HUDEP-2 (cell line): ENCODE measurements around the gene BTBD9.

ENCODE experiments used
- DNase-seq, 76 experiments: peaks; one replicate each; lab custom pipeline; 2025; ENCODE audit not compliant: unreplicated experiment in 76 of 76; lab: John Stamatoyannopoulos, UW

The BTBD9 gene

GRCh38 chr6:38566295-38567030 is 73.3 kb downstream of the BTBD9 start:
- DNase-seq = no peak

DNA sequence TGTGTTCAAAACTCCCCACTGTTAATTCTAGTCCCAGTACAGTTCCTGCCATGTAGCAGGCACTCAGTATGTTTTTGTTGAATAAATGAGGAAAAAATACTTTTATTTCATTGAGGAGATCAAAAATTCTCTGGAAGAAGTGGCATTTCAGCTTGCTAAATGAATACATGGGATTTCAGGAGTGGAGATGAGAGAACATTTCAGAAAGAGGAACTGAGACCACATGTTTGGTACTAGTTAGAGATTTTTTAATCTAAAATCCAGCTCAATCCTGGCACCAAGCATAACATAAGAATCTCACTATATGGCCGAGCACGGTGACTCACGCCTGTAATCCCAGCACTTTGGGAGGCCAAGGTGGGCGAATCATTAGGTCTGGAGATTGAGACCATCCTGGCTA is 75.4 kb downstream of the BTBD9 start:
- no peak for DNase-seq

DNA sequence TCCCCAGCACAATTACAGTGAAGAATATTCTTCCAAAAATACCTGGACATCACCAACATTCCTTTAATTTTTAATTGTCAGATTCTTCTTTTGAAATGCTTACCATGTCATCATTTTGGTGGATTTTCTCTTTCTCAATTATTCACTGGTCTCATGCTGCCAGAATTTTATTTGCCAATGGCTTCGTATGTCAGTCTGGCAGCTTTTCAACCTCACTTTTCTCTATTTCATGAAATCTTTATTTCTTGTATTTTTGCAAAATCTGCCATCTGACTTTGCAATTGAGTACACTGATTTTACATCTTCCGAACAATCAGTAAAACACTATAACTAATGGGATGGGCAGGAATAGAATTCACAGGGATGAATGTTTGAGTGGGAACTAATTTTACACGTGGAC is 84.1 kb downstream of the BTBD9 start:
- no peak for DNase-seq

GRCh38 chr6:38554700-38555413 is 84.9 kb downstream of the BTBD9 start:
- no peak for DNase-seq

- DNase-seq = no peak
These were observed 85.7 kb downstream of the BTBD9 start for GRCh38 chr6:38554014-38554413.

DNA sequence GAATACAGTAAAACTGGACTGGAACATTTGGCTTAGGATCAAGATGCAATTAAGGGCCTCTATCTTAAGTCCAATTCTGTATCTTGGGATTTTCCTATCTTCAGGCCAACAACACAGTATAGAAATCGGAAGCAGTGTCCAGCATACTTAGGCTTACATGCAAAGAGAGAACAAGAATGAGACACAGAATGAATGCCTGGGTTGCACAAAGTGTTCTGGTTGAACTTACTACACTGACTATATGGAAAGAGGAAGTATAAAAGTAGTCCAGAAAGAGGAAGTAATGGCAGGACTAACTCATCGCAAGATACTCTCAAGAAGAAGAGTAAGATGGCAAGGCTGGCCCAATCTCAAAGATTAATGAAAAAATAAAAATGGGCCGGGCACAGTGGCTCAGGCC is 87.6 kb downstream of the BTBD9 start:
- DNase-seq = peak in 3 of 76 experiments; percentile 12 to 25 (median 23)

DNA sequence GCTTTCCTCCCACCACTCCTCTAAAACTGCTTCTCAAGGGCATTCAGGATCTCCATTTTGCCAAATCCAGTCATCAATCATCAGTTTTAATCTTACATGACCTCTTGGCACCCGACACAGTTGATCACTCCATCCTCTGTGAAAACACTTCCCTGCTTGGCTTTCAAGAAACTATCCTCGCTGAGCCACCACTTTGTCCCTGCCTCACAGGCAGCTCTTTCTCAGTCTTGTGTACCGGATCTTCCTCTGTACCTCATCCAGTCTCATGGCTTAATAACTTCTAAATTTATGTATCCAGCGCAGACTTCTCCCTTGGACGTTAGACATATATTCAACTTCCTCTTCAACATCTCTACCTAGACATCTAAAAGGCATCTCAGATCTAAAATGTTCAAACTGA is 89.9 kb downstream of the BTBD9 start:
- no peak for DNase-seq

DNA sequence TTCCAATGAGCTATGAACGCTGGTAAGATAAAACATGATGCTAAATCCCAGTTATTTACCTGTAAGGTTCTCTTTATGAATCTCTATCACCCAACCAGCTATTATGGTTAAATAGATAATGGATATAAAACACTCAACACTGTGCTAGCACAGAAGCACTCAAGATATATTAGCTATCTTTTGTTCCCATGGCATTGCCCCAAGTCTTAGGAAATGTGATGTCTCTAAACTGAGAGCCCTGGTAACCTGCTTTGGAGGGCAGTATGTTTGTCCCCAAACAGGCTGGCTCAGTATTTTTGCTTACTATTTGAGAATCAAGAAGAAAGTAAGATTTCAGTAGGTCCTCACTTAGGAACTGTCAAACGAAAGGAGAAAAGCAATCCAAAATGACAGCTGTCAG is 90.5 kb downstream of the BTBD9 start:
- no peak for DNase-seq

- DNase-seq = no peak
These were observed 96.7 kb downstream of the BTBD9 start for GRCh38 chr6:38543022-38543421.

- no peak for DNase-seq
These were observed 97.7 kb downstream of the BTBD9 start for GRCh38 chr6:38542031-38542430.

GRCh38 chr6:38533064-38533463 is 106.7 kb downstream of the BTBD9 start:
- DNase-seq = no peak

GRCh38 chr6:38531134-38531533 is 108.6 kb downstream of the BTBD9 start:
- no peak for DNase-seq

DNA sequence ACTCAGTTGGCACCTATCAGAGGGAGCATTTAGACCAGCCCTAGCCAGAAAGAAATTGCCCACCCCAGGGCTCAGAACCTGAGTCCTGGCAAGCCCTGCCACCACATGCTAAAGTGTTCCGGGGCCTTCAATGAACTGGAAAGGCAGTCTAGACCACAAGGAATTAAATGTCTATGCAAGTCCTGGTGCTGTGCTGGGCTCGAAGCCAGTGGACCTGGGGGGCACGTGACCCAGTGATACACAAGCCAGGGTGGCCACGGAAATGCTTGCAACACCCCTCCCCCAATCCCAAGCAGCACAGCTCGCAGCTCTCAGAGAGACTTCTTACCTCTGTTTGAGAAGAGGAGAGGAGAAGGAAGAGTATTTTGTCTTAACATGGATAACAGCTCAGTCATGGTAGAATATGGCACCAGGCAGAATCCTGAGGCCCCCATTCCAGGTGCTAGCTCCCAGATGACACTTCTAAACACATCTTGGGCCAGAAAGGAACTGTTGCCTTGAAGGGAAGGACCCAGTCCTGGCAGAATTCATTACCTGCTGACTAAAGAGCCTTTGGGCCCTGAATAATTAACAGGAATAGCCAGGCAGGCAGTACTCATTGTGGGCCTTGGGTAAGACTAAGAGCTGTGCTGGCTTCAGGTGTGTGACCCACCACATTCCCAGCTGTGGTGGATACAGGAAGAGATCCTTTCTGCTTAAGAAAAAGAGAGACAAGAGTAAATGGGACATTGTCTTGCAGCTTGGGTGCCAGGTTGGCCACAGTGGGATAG is 111.3 kb downstream of the BTBD9 start:
- no peak for DNase-seq

DNA sequence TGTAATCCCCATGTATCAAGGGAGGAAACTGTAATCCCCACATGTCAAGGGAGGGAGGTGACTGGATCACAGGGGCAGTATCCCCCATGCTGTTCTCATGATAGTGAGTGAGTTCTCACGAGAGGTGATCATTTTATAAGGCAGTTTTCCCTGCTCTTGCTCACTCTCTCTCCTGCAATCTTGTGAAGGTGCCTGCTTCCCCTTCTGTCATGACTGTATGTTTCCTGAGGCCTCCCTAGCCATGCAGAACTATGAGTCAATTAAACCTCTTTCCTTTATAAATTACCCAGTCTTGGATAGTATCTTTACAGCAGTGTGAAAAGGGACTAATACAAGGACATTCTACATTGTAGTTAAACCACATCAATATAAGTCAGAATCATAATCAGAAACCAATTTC is 112.4 kb downstream of the BTBD9 start:
- no peak for DNase-seq

DNA sequence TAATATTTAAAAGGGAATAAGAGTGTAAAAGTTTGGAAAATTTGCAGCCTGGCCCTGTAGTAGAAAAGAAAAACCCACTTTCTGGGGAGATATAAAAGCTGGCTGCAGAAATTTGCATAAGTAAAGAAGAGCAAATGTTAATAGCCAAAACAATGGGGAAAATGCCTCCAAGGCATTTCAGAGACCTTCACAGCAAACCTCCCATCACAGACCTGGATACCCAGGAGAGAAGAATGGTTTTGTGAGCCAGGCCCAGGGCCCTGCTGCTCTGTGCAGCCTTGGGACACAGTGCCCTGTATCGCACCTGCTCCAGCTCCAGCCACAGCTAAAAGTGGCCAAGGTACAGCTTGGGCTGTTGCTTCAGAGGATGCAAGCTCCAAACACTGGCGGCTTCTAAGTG is 113.8 kb downstream of the BTBD9 start:
- DNase-seq = no peak

- no peak for DNase-seq
These were observed 115.1 kb downstream of the BTBD9 start for GRCh38 chr6:38524436-38525145.

GRCh38 chr6:38522322-38522721 is 117.4 kb downstream of the BTBD9 start:
- DNase-seq = no peak

GRCh38 chr6:38518511-38519304 is 121.0 kb downstream of the BTBD9 start:
- DNase-seq = no peak

- DNase-seq = no peak
These were observed 122.7 kb downstream of the BTBD9 start for GRCh38 chr6:38517005-38517404.

GRCh38 chr6:38514399-38514798 is 125.3 kb downstream of the BTBD9 start:
- no peak for DNase-seq
